ENCODE results near the gene PTGS1. TPM values are rescaled to one million over a fixed set of nuclear protein-coding genes. Genes with fewer than 3 reads are reported as not detected.

PTGS1 gene
- total and polyA plus RNA-seq, 9 of the 15 experiments (the other 6 are each of a cell fraction or from before 2014, with no cell fraction given) = 3.4 to 12.9 (median 5.3) TPM

DNA sequence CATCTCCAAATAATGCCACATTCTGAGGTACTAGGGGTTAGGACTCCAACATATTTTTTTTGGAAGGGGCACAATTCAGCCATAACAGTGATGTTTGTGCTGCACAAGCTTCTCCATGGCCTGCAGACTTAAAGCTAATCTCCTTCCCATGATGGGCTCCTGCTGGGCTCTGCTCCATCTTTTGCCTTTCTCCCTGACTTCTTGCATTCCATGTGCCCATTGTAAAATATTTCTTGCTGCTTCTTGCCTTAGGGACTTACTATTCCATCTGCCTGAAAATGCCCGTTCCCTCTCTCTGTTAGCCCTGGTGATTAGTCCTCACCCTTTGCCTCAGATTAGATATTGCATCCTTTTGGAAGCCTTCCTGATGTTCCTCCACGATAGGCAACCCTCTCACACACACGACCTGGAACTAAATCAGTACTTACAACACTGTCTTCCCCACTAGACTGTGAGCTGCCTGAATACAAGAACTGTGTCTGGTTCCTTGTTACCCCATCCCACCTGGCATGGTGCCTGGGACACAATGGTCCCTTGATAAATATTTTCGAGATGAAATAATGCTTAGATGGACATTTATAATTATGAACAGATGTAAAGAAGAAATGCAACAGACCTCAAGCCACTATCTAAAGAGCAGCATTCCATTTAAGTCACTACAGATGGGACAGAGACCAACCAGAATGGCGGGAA, 73.4 kb downstream of the PTGS1 start (continued):
- TF ChIP-seq, protein P1, sequence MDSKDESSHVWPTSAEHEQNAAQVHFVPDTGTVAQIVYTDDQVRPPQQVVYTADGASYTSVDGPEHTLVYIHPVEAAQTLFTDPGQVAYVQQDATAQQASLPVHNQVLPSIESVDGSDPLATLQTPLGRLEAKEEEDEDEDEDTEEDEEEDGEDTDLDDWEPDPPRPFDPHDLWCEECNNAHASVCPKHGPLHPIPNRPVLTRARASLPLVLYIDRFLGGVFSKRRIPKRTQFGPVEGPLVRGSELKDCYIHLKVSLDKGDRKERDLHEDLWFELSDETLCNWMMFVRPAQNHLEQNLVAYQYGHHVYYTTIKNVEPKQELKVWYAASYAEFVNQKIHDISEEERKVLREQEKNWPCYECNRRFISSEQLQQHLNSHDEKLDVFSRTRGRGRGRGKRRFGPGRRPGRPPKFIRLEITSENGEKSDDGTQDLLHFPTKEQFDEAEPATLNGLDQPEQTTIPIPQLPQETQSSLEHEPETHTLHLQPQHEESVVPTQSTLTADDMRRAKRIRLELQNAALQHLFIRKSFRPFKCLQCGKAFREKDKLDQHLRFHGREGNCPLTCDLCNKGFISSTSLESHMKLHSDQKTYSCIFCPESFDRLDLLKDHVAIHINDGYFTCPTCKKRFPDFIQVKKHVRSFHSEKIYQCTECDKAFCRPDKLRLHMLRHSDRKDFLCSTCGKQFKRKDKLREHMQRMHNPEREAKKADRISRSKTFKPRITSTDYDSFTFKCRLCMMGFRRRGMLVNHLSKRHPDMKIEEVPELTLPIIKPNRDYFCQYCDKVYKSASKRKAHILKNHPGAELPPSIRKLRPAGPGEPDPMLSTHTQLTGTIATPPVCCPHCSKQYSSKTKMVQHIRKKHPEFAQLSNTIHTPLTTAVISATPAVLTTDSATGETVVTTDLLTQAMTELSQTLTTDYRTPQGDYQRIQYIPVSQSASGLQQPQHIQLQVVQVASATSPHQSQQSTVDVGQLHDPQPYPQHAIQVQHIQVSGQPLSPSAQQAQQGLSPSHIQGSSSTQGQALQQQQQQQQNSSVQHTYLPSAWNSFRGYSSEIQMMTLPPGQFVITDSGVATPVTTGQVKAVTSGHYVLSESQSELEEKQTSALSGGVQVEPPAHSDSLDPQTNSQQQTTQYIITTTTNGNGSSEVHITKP (IDR thresholded peaks at IDR 0.05; ENCODE audit: partially characterized antibody) = no peak
- TF ChIP-seq, protein P2, sequence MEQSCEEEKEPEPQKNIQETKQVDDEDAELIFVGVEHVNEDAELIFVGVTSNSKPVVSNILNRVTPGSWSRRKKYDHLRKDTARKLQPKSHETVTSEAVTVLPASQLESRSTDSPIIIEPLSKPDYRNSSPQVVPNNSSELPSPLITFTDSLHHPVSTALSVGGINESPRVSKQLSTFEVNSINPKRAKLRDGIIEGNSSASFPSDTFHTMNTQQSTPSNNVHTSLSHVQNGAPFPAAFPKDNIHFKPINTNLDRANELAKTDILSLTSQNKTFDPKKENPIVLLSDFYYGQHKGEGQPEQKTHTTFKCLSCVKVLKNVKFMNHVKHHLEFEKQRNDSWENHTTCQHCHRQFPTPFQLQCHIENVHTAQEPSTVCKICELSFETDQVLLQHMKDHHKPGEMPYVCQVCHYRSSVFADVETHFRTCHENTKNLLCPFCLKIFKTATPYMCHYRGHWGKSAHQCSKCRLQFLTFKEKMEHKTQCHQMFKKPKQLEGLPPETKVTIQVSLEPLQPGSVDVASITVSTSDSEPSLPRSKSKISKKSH (CRISPR knock-in tag; IDR thresholded peaks at IDR 0.05) = no peak
- no peak for TF ChIP-seq ZNF212 (CRISPR knock-in tag; IDR thresholded peaks at IDR 0.05)

Small RNAs within 50 kb of the gene (small RNA-seq; reads per million reads assigned to genes)
- not detected for gene AL162424.1

Other genes with a start within 250 kb of the PTGS1 start
Only the 7 nearest of the 12 such genes appear.
- gene LHX6, start 142.1 kb upstream of the PTGS1 start, total RNA-seq (2014; rRNA removed) = 16.3 and 23.8 TPM in 2 replicates
- gene LHX6, start 142.1 kb upstream of the PTGS1 start, total RNA-seq (2014; rRNA removed; fragmentation: Illumina TruSeq; extraction: Trizol) = 5.1 and 5.4 TPM in 2 replicates
- 7.1 and 8.3 TPM in 2 replicates for gene LHX6, start 142.1 kb upstream of the PTGS1 start, total RNA-seq (2015; rRNA removed; fragmentation: Illumina TruSeq; extraction: Trizol)
- gene LHX6, start 142.1 kb upstream of the PTGS1 start, total RNA-seq (2021) = 13.4 and 14.0 TPM in 2 replicates
- 7.9 and 9.4 TPM in 2 replicates for gene LHX6, start 142.1 kb upstream of the PTGS1 start, polyA plus RNA-seq (2011; rRNA removed)
- 9.5 and 14.8 TPM in 2 replicates for gene LHX6, start 142.1 kb upstream of the PTGS1 start, polyA plus RNA-seq (2014; fragmentation: Illumina TruSeq; extraction: Trizol)
- gene LHX6, start 142.1 kb upstream of the PTGS1 start, polyA plus RNA-seq (2014; fragmentation: Nextera tagmentation; extraction: Ambion mirVana) = 1 to 10 TPM; 2.8 to 3.4 TPM
- 12.0 and 20.9 TPM in 2 replicates for gene LHX6, start 142.1 kb upstream of the PTGS1 start, polyA plus RNA-seq (2014; rRNA removed)
- 7.4 and 7.9 TPM in 2 replicates for gene RBM18, start 106.2 kb upstream of the PTGS1 start, total RNA-seq (2014; rRNA removed)
- gene RBM18, start 106.2 kb upstream of the PTGS1 start, total RNA-seq (2014; rRNA removed; fragmentation: Illumina TruSeq; extraction: Trizol) = 24.5 and 25.2 TPM in 2 replicates
- 14.6 and 16.3 TPM in 2 replicates for gene RBM18, start 106.2 kb upstream of the PTGS1 start, total RNA-seq (2015; rRNA removed; fragmentation: Illumina TruSeq; extraction: Trizol)
- gene RBM18, start 106.2 kb upstream of the PTGS1 start, total RNA-seq (2021) = 34.0 and 36.4 TPM in 2 replicates
- gene RBM18, start 106.2 kb upstream of the PTGS1 start, polyA plus RNA-seq (2011; rRNA removed) = 46.5 and 61.7 TPM in 2 replicates
- gene RBM18, start 106.2 kb upstream of the PTGS1 start, polyA plus RNA-seq (2014; fragmentation: Illumina TruSeq; extraction: Trizol) = 39.6 and 41.8 TPM in 2 replicates
- 10 to 100 TPM; 84.1 to 86.3 TPM for gene RBM18, start 106.2 kb upstream of the PTGS1 start, polyA plus RNA-seq (2014; fragmentation: Nextera tagmentation; extraction: Ambion mirVana)
- gene RBM18, start 106.2 kb upstream of the PTGS1 start, polyA plus RNA-seq (2014; rRNA removed) = 20.0 and 26.5 TPM in 2 replicates
- gene MRRF, start 106.1 kb upstream of the PTGS1 start, total RNA-seq (2014; rRNA removed) = 53.6 and 57.9 TPM in 2 replicates
- 81.2 and 89.5 TPM in 2 replicates for gene MRRF, start 106.1 kb upstream of the PTGS1 start, total RNA-seq (2014; rRNA removed; fragmentation: Illumina TruSeq; extraction: Trizol)
- gene MRRF, start 106.1 kb upstream of the PTGS1 start, total RNA-seq (2015; rRNA removed; fragmentation: Illumina TruSeq; extraction: Trizol) = 65.7 and 70.8 TPM in 2 replicates
- 49.0 and 55.0 TPM in 2 replicates for gene MRRF, start 106.1 kb upstream of the PTGS1 start, total RNA-seq (2021)
- gene MRRF, start 106.1 kb upstream of the PTGS1 start, polyA plus RNA-seq (2011; rRNA removed) = 101 and 105 TPM in 2 replicates
- 81.3 and 93.1 TPM in 2 replicates for gene MRRF, start 106.1 kb upstream of the PTGS1 start, polyA plus RNA-seq (2014; fragmentation: Illumina TruSeq; extraction: Trizol)
- gene MRRF, start 106.1 kb upstream of the PTGS1 start, polyA plus RNA-seq (2014; fragmentation: Nextera tagmentation; extraction: Ambion mirVana) = 10 to 100 TPM; 78.6 to 95.1 TPM
- gene MRRF, start 106.1 kb upstream of the PTGS1 start, polyA plus RNA-seq (2014; rRNA removed) = 80.2 and 86.8 TPM in 2 replicates
- gene OR1J1, start 106.9 kb downstream of the PTGS1 start, total RNA-seq (2014; rRNA removed) = not detected in 2 replicates
- not detected in 2 replicates for gene OR1J1, start 106.9 kb downstream of the PTGS1 start, total RNA-seq (2014; rRNA removed; fragmentation: Illumina TruSeq; extraction: Trizol)
- not detected in 2 replicates for gene OR1J1, start 106.9 kb downstream of the PTGS1 start, total RNA-seq (2015; rRNA removed; fragmentation: Illumina TruSeq; extraction: Trizol)
- gene OR1J1, start 106.9 kb downstream of the PTGS1 start, total RNA-seq (2021) = not detected in 2 replicates
- not detected in 2 replicates for gene OR1J1, start 106.9 kb downstream of the PTGS1 start, polyA plus RNA-seq (2011; rRNA removed)
- gene OR1J1, start 106.9 kb downstream of the PTGS1 start, polyA plus RNA-seq (2014; fragmentation: Illumina TruSeq; extraction: Trizol) = not detected in 2 replicates
- gene OR1J1, start 106.9 kb downstream of the PTGS1 start, polyA plus RNA-seq (2014; fragmentation: Nextera tagmentation; extraction: Ambion mirVana) = not detected
- gene OR1J1, start 106.9 kb downstream of the PTGS1 start, polyA plus RNA-seq (2014; rRNA removed) = not detected in 2 replicates
- gene OR1J2, start 139.8 kb downstream of the PTGS1 start, total RNA-seq (2014; rRNA removed) = not detected in 2 replicates
- gene OR1J2, start 139.8 kb downstream of the PTGS1 start, total RNA-seq (2014; rRNA removed; fragmentation: Illumina TruSeq; extraction: Trizol) = not detected in 2 replicates
- not detected in 2 replicates for gene OR1J2, start 139.8 kb downstream of the PTGS1 start, total RNA-seq (2015; rRNA removed; fragmentation: Illumina TruSeq; extraction: Trizol)
- gene OR1J2, start 139.8 kb downstream of the PTGS1 start, total RNA-seq (2021) = not detected in 2 replicates
- not detected in 2 replicates for gene OR1J2, start 139.8 kb downstream of the PTGS1 start, polyA plus RNA-seq (2011; rRNA removed)
- gene OR1J2, start 139.8 kb downstream of the PTGS1 start, polyA plus RNA-seq (2014; fragmentation: Illumina TruSeq; extraction: Trizol) = not detected in 2 replicates
- not detected for gene OR1J2, start 139.8 kb downstream of the PTGS1 start, polyA plus RNA-seq (2014; fragmentation: Nextera tagmentation; extraction: Ambion mirVana)
- not detected in 2 replicates for gene OR1J2, start 139.8 kb downstream of the PTGS1 start, polyA plus RNA-seq (2014; rRNA removed)
- gene OR1J4, start 148.1 kb downstream of the PTGS1 start, total RNA-seq (2014; rRNA removed) = not detected in 2 replicates
- gene OR1J4, start 148.1 kb downstream of the PTGS1 start, total RNA-seq (2014; rRNA removed; fragmentation: Illumina TruSeq; extraction: Trizol) = not detected in 2 replicates
- gene OR1J4, start 148.1 kb downstream of the PTGS1 start, total RNA-seq (2015; rRNA removed; fragmentation: Illumina TruSeq; extraction: Trizol) = not detected in 2 replicates
- not detected in 2 replicates for gene OR1J4, start 148.1 kb downstream of the PTGS1 start, total RNA-seq (2021)
- not detected in 2 replicates for gene OR1J4, start 148.1 kb downstream of the PTGS1 start, polyA plus RNA-seq (2011; rRNA removed)
- not detected in 2 replicates for gene OR1J4, start 148.1 kb downstream of the PTGS1 start, polyA plus RNA-seq (2014; fragmentation: Illumina TruSeq; extraction: Trizol)
- not detected for gene OR1J4, start 148.1 kb downstream of the PTGS1 start, polyA plus RNA-seq (2014; fragmentation: Nextera tagmentation; extraction: Ambion mirVana)
- not detected in 2 replicates for gene OR1J4, start 148.1 kb downstream of the PTGS1 start, polyA plus RNA-seq (2014; rRNA removed)
- not detected in 2 replicates for gene OR1N1, start 156.3 kb downstream of the PTGS1 start, total RNA-seq (2014; rRNA removed)
- not detected in 2 replicates for gene OR1N1, start 156.3 kb downstream of the PTGS1 start, total RNA-seq (2014; rRNA removed; fragmentation: Illumina TruSeq; extraction: Trizol)
- gene OR1N1, start 156.3 kb downstream of the PTGS1 start, total RNA-seq (2015; rRNA removed; fragmentation: Illumina TruSeq; extraction: Trizol) = not detected in 2 replicates
- not detected in 2 replicates for gene OR1N1, start 156.3 kb downstream of the PTGS1 start, total RNA-seq (2021)
- gene OR1N1, start 156.3 kb downstream of the PTGS1 start, polyA plus RNA-seq (2011; rRNA removed) = not detected in 2 replicates
- not detected in 2 replicates for gene OR1N1, start 156.3 kb downstream of the PTGS1 start, polyA plus RNA-seq (2014; fragmentation: Illumina TruSeq; extraction: Trizol)
- gene OR1N1, start 156.3 kb downstream of the PTGS1 start, polyA plus RNA-seq (2014; fragmentation: Nextera tagmentation; extraction: Ambion mirVana) = not detected
- gene OR1N1, start 156.3 kb downstream of the PTGS1 start, polyA plus RNA-seq (2014; rRNA removed) = not detected in 2 replicates